Gastroesophageal sphincter (tissue), 3 donors: Measurements from ENCODE around the gene ZNF30.

Source experiments
- EP300 ChIP-seq: sonication (generic); formaldehyde crosslinking; IDR thresholded peaks from one replicate; pipeline ENCODE4 v1.6.1; 2017; ENCODE audit warnings: antibody characterized with exemption, mild to moderate bottlenecking
- POLR2A ChIP-seq, 2 donors: fragments of 450-650 bp; IDR thresholded peaks; one replicate each; pipeline ENCODE4 v1.6.1; 2017; ENCODE audit warnings: antibody characterized with exemption in 2 of 2, mild to moderate bottlenecking in 2 of 2, moderate library complexity in 1 of 2
- TF ChIP-seq, protein P1 (sequence below), 4 experiments: fragments of 200-600 bp in 2 of 4; fragments of 450-650 bp in 2 of 4; sonication (generic) in 1 of 4; IDR thresholded peaks; one replicate each; pipeline ENCODE4 v1.5.1; 2017 to 2019; ENCODE audit warnings: antibody characterized with exemption in 4 of 4, mild to moderate bottlenecking in 2 of 4, moderate library complexity in 2 of 4

GRCh38 chr19:34988119-34988518, 61.4 kb downstream of the ZNF30 start:
- TF ChIP-seq, protein P1, sequence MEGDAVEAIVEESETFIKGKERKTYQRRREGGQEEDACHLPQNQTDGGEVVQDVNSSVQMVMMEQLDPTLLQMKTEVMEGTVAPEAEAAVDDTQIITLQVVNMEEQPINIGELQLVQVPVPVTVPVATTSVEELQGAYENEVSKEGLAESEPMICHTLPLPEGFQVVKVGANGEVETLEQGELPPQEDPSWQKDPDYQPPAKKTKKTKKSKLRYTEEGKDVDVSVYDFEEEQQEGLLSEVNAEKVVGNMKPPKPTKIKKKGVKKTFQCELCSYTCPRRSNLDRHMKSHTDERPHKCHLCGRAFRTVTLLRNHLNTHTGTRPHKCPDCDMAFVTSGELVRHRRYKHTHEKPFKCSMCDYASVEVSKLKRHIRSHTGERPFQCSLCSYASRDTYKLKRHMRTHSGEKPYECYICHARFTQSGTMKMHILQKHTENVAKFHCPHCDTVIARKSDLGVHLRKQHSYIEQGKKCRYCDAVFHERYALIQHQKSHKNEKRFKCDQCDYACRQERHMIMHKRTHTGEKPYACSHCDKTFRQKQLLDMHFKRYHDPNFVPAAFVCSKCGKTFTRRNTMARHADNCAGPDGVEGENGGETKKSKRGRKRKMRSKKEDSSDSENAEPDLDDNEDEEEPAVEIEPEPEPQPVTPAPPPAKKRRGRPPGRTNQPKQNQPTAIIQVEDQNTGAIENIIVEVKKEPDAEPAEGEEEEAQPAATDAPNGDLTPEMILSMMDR (IDR thresholded peaks at IDR 0.05), result no peak
- no peak for TF ChIP-seq EP300
- TF ChIP-seq POLR2A (IDR thresholded peaks at IDR 0.05), result no peak
